Kidney epithelial cell (primary cell): ENCODE measurements around the gene UNC79. TPM values are rescaled to one million over a fixed set of nuclear protein-coding genes. Genes with fewer than 3 reads are reported as not detected.
"Not testable (repeated sequence)": the region's sequence is repeated elsewhere in the genome, so short reads cannot be mapped to it uniquely, and the experiment has no call there.

Experiments used
- DNase-seq: peaks from one replicate; pipeline ENCODE4 v3.0.0-alpha.2; 2010; ENCODE audit warnings: low read depth
- H3K27me3 ChIP-seq: 2 replicates; pipeline ENCODE4 v1.6.0; 2011; ENCODE audit warnings: low read length; ENCODE audit not compliant: control insufficient read depth, insufficient read depth
- H3K36me3 ChIP-seq: 2 replicates; pipeline ENCODE4 v1.5.1; 2011; ENCODE audit warnings: low read length; ENCODE audit not compliant: control insufficient read depth, insufficient read depth
- H3K4me3 ChIP-seq: 2 replicates; pipeline ENCODE4 v1.5.1; 2011; ENCODE audit warnings: low read depth, mild to moderate bottlenecking, control low read depth, low read length
- total RNA-seq: library from RNA; depleted of rRNA; stranded (reverse); fragments of >200 nt; gene quantifications from 2 replicates; pipeline ENCODE4 v1.2.3, GENCODE V29; 2015
- TF ChIP-seq, protein P1 (sequence below): IDR thresholded peaks from 2 replicates; pipeline ENCODE4 v1.5.1; 2011; ENCODE audit warnings: mild to moderate bottlenecking, moderate library complexity, low read length, control low read depth, inconsistent platforms; ENCODE audit not compliant: insufficient read depth, poor library complexity, severe bottlenecking

UNC79 gene
- total RNA-seq, 1 donor from 2014 or later: 0.13 TPM

DNA sequence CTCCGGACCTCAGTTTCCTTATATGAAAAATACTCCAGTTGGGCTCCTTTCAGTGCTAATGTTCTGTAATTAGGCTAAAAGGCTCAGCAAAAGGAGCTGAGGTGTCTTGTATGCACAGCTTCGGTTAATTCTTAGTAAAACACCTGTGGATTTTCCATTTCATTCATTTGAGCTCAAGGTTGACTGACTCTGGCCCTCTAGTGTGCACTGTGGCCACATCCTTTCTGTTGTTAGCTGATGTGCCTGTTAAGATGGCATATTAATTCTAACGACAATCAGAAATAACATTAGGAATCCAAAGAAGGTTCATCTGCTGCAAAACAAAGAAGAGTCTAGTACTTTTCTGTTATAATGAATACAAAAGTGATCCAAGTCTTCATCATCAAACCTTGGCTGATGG is 45.6 kb downstream of the UNC79 start:
- H3K27me3 ChIP-seq: no peaks in the 10 kb centered on the region
- no peak overlapping the region for H3K4me3 ChIP-seq
- H3K36me3 ChIP-seq: no peaks in the 10 kb centered on the region
- no peak for DNase-seq
- TF ChIP-seq, protein P1, sequence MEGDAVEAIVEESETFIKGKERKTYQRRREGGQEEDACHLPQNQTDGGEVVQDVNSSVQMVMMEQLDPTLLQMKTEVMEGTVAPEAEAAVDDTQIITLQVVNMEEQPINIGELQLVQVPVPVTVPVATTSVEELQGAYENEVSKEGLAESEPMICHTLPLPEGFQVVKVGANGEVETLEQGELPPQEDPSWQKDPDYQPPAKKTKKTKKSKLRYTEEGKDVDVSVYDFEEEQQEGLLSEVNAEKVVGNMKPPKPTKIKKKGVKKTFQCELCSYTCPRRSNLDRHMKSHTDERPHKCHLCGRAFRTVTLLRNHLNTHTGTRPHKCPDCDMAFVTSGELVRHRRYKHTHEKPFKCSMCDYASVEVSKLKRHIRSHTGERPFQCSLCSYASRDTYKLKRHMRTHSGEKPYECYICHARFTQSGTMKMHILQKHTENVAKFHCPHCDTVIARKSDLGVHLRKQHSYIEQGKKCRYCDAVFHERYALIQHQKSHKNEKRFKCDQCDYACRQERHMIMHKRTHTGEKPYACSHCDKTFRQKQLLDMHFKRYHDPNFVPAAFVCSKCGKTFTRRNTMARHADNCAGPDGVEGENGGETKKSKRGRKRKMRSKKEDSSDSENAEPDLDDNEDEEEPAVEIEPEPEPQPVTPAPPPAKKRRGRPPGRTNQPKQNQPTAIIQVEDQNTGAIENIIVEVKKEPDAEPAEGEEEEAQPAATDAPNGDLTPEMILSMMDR: no peak

- not testable (repeated sequence) for H3K36me3 ChIP-seq, H3K27me3 ChIP-seq, DNase-seq, H3K4me3 ChIP-seq
These were observed 48.3 kb downstream of the UNC79 start for GRCh38 chr14:93479074-93479473.

DNA sequence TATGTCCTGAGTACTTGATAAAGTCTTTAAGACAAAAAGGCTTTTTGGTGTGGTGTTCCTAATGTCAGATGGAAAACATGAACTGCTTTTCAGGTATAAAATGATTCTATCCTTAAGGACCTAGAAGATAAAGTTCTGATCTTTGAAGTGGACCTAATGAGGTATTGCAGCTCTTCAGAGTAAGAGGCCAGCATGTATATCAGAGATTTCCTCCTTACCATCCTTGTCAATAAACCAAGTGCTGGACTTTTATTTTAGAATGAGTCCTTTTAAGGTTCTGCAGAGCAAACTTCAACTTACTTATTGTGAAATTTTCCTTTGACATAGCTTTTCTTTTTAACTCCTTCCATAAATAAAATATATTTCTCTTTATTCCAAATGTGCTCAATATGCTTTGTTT is 50.1 kb downstream of the UNC79 start:
- no peak for DNase-seq
- Histone ChIP-seq H3K27me3 (no peaks in the 10 kb centered on the region), H3K4me3 (no peak overlapping the region), H3K36me3 (no peaks in the 10 kb centered on the region)
- TF ChIP-seq, protein P1: no peak

GRCh38 chr14:93481758-93482157 is 51.0 kb downstream of the UNC79 start:
- TF ChIP-seq, protein P1: no peak
- Histone ChIP-seq H3K27me3 (no peaks in the 10 kb centered on the region), H3K4me3 (no peak overlapping the region), H3K36me3 (no peaks in the 10 kb centered on the region)
- DNase-seq: no peak

DNA sequence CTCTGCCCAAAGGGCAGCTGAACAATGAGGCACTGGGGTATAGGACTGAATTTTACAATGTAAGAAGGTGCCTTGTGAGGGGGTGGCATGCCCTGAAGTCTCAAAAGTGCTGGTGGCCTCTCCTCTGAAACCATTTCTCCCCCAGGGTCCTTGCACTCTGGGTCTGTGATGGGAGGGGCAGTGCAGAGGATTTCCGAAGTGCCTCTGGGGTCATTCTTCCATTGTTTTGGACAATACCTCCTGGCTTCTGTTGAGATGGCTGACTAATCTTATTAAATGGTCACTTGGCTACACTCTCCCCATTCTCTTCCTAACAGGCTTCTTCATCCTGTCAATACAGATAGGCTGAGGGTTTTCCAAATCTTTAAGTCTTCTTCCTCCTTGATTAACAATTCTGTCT is 59.3 kb downstream of the UNC79 start:
- no peak overlapping the region for H3K4me3 ChIP-seq
- TF ChIP-seq, protein P1: no peak
- no peaks in the 10 kb centered on the region for H3K36me3 ChIP-seq
- DNase-seq: no peak
- H3K27me3 ChIP-seq: no peaks in the 10 kb centered on the region

GRCh38 chr14:93493054-93493453 is 62.3 kb downstream of the UNC79 start:
- TF ChIP-seq, protein P1: no peak
- Histone ChIP-seq H3K27me3 (no peaks in the 10 kb centered on the region), H3K36me3 (no peaks in the 10 kb centered on the region), H3K4me3 (no peak overlapping the region)
- DNase-seq: no peak

DNA sequence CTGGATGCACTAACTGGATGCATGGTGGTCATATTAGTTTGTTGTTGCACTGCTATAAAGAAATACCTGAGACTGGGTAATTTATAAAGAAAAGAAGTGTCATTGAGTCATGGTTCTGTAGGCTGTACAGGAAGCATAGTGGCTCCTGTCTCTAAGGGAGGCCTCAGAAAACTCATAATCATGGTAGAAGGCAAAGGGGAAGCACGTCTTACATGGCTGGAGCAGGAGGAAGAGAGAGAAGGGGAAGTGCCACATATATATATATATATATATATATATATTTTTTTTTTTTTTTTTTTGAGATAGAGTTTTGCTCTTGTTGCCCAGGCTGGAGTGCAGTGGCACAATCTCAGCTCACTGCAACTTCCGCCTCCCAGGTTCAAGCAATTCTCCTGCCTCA is 62.9 kb downstream of the UNC79 start:
- H3K4me3 ChIP-seq, H3K36me3 ChIP-seq, DNase-seq, H3K27me3 ChIP-seq: not testable (repeated sequence)
